ENCODE data around the gene SQSTM1. TPM values are rescaled to one million over a fixed set of nuclear protein-coding genes. Genes with fewer than 3 reads are reported as not detected.

The SQSTM1 gene
- 715 and 961 TPM in 2 replicates for total RNA-seq (2021)
- percentile 99 among the genes with signal in this experiment for Bru-seq, nascent RNA
- BruChase-seq, experiment 1, labeled RNA remaining after a 2-hour chase = percentile 98 among the genes with signal in this experiment
- BruChase-seq, experiment 2, labeled RNA remaining after a 6-hour chase = percentile 99 among the genes with signal in this experiment
- long read RNA-seq, transcript SQSTM1-202 (8 exons, 2,986 nt) = major isoform, 460 of 730 reads
- long read RNA-seq, transcript SQSTM1-201 (7 exons, 2,253 nt) = minor isoform, 5 of 730 reads
- long read RNA-seq, partial matches to known transcripts = 62 of 730 reads
- long read RNA-seq, other reads (novel, unspliced or antisense) = 200 of 730 reads

GRCh38 chr5:179820483-179821297 lies at the start of gene SQSTM1:
Gene SQSTM1, plus strand, starts transcription at chr5:179820905. Its CDS starts 32 bp downstream, at chr5:179820937.
- Histone ChIP-seq H4K20me1 (ENCODE audit: insufficient read depth) (peaks cover 40% of the 10 kb centered on the region), H3K4me3 (peak within 1 kb of the TSS; percentile 98), H3K4me2 (peak within 1 kb of the TSS; percentile 100), H3K9me2 (ENCODE audit: insufficient read depth) (no peaks in the 10 kb centered on the region), H2AFZ (no peak within 1 kb of the TSS; the same call in 1 of the 2 replicates), H3K36me3 (ENCODE audit: low read depth) (peaks cover 36% of the 10 kb centered on the region), H3K27ac (peak within 1 kb of the TSS; percentile 100), H3F3A (ENCODE audit: insufficient read depth, low read depth) (peaks cover 66% of the 10 kb centered on the region), H3K27me3 (ENCODE audit: insufficient read depth, low read depth) (no peaks in the 10 kb centered on the region), H3K9me3 (ENCODE audit: insufficient read depth, low read depth) (no peaks in the 10 kb centered on the region), H3K79me2 (ENCODE audit: low read depth) (peaks cover 57% of the 10 kb centered on the region), H3K4me1 (replicated peaks; ENCODE audit: insufficient read depth) (peaks cover 55% of the 10 kb centered on the region)
- TF ChIP-seq EZH2 (IDR thresholded peaks at IDR 0.05; ENCODE audit: low read depth) = no peak
- no peak for TF ChIP-seq CTCF (conservative IDR thresholded peaks at IDR 0.05)
- peak in 1 of 2 experiments; percentile 87 for DNase-seq
- ChIA-PET POLR2A (ENCODE audit: unreplicated experiment) (interaction anchor here (0.6 to 0.8 kb wide), 2 partner anchors 197 to 208 kb away, joined by 3 to 8 read pairs; no protein-coding TSS in a partner anchor), CTCF (no interaction called here)
- no TSS peak for BruUV-seq (replicated peaks)
- intact Hi-C loops (cut with micrococcal nuclease; ENCODE audit: unreplicated experiment) = no loop called here

- no peaks in the 10 kb centered on the region for H3K9me2 ChIP-seq (ENCODE audit: insufficient read depth)
- POLR2A ChIA-PET (ENCODE audit: unreplicated experiment) = no interaction called here
These were observed 49.3 kb upstream of the SQSTM1 start for GRCh38 chr5:179771311-179771895.

More at GRCh38 chr5:179771311-179771895, 49.3 kb upstream of the SQSTM1 start:
- DNase-seq = no peak
- no peak for TF ChIP-seq CTCF (conservative IDR thresholded peaks at IDR 0.05)
- TF ChIP-seq EZH2 (IDR thresholded peaks at IDR 0.05; ENCODE audit: low read depth) = no peak
- Histone ChIP-seq H3K9me3 (ENCODE audit: insufficient read depth, low read depth) (no peaks in the 10 kb centered on the region), H3K4me2 (no peak overlapping the region), H2AFZ (no peak overlapping the region), H3K27ac (no peak overlapping the region), H3K79me2 (ENCODE audit: low read depth) (peaks cover 2% of the 10 kb centered on the region; the same call in 1 of the 2 replicates), H3K4me1 (replicated peaks; ENCODE audit: insufficient read depth) (no peaks in the 10 kb centered on the region), H4K20me1 (ENCODE audit: insufficient read depth) (peaks cover 12% of the 10 kb centered on the region), H3K4me3 (no peak overlapping the region), H3K27me3 (ENCODE audit: insufficient read depth, low read depth) (no peaks in the 10 kb centered on the region), H3K36me3 (ENCODE audit: low read depth) (0 out of 2 replicates have a peak, but pooled peaks cover 4% of the 10 kb centered on the region), H3F3A (ENCODE audit: insufficient read depth, low read depth) (no peaks in the 10 kb centered on the region)
- no TSS peak for BruUV-seq (replicated peaks)
- CTCF ChIA-PET = no interaction called here
- intact Hi-C loops (cut with micrococcal nuclease; ENCODE audit: unreplicated experiment) = no loop called here

All from PC-9 (cell line).